HEK293 (cell line): ENCODE data around the gene CPNE5.

Experiments used
- SP3 ChIP-seq: fragments of 450-650 bp; formaldehyde crosslinking; IDR thresholded peaks from 2 replicates; pipeline ENCODE4 v1.5.1; 2016; ENCODE audit warnings: missing biosample characterization, missing genetic modification characterization
- TCF7L2 ChIP-seq: IDR thresholded peaks from 2 replicates; pipeline ENCODE4 v1.6.1; 2011; ENCODE audit warnings: low read depth, mild to moderate bottlenecking, inconsistent platforms, low read length, moderate library complexity, borderline replicate concordance
- ZBTB17 ChIP-seq: fragments of 450-650 bp; formaldehyde crosslinking; IDR thresholded peaks from 2 replicates; pipeline ENCODE4 v1.5.1; 2016; ENCODE audit warnings: missing biosample characterization, missing genetic modification characterization
- ZBTB20 ChIP-seq: fragments of 450-650 bp; formaldehyde crosslinking; IDR thresholded peaks from 2 replicates; pipeline ENCODE4 v1.5.1; 2016; ENCODE audit warnings: missing biosample characterization, missing genetic modification characterization
- ZNF146 ChIP-seq: fragments of 450-650 bp; formaldehyde crosslinking; IDR thresholded peaks from 2 replicates; pipeline ENCODE4 v1.5.1; 2016; ENCODE audit warnings: missing biosample characterization, missing genetic modification characterization
- ZNF629 ChIP-seq: fragments of 450-650 bp; formaldehyde crosslinking; IDR thresholded peaks from 2 replicates; pipeline ENCODE4 v1.5.1; 2017; ENCODE audit warnings: missing biosample characterization, missing genetic modification characterization
- ZNF660 ChIP-seq: fragments of 450-650 bp; IDR thresholded peaks from 2 replicates; pipeline ENCODE4 v1.5.1; 2018; ENCODE audit warnings: missing biosample characterization, mild to moderate bottlenecking, missing genetic modification characterization
- ZNF670 ChIP-seq: fragments of 450-650 bp; formaldehyde crosslinking; IDR thresholded peaks from 2 replicates; pipeline ENCODE4 v1.5.1; 2016; ENCODE audit warnings: missing biosample characterization, missing genetic modification characterization, low read depth
- TF ChIP-seq, protein P1 (sequence below): fragments of 450-650 bp; formaldehyde crosslinking; IDR thresholded peaks from 2 replicates; pipeline ENCODE4 v1.5.1; 2016; ENCODE audit warnings: missing biosample characterization, missing genetic modification characterization
- TF ChIP-seq, protein P2 (sequence below): fragments of 450-650 bp; formaldehyde crosslinking; IDR thresholded peaks from 2 replicates; pipeline ENCODE4 v1.5.1; 2016; ENCODE audit warnings: missing biosample characterization, missing genetic modification characterization
- TF ChIP-seq, protein P3 (sequence below): fragments of 450-650 bp; formaldehyde crosslinking; IDR thresholded peaks from 2 replicates; pipeline ENCODE4 v1.5.1; 2017; ENCODE audit warnings: missing biosample characterization, missing genetic modification characterization
- TF ChIP-seq, protein P4 (sequence below): fragments of 450-650 bp; formaldehyde crosslinking; IDR thresholded peaks from 2 replicates; pipeline ENCODE4 v1.5.1; 2016; ENCODE audit warnings: missing biosample characterization, missing genetic modification characterization

DNA sequence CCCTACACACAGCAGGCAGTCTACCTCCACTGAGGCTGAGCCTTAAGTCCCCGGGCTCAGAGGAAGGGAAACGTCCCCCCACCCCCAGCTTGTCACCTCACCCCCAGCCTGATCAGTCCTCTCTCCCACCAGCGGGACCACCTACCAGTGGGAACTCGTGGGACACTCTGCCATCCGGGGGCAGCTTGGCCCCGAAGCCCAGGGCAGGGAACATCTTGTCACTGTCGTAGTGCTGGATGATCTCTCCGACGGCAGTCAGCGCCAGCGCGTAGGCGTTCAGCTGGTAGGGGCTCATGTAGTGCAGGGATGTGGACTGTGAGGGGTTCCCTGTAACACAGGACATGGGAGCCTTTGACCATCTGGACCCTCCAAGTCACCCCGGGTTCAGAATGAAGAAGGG lies 93.0 kb downstream of the CPNE5 start:
- TF ChIP-seq ZNF660 (tag by site-specific recombination) (no peak), ZBTB20 (tag by site-specific recombination) (no peak), ZNF670 (tag by site-specific recombination) (no peak), ZBTB17 (tag by site-specific recombination) (no peak), SP3 (tag by site-specific recombination) (no peak), TCF7L2 (no peak), ZNF146 (tag by site-specific recombination) (no peak), ZNF629 (tag by site-specific recombination) (no peak)
- TF ChIP-seq, protein P1, sequence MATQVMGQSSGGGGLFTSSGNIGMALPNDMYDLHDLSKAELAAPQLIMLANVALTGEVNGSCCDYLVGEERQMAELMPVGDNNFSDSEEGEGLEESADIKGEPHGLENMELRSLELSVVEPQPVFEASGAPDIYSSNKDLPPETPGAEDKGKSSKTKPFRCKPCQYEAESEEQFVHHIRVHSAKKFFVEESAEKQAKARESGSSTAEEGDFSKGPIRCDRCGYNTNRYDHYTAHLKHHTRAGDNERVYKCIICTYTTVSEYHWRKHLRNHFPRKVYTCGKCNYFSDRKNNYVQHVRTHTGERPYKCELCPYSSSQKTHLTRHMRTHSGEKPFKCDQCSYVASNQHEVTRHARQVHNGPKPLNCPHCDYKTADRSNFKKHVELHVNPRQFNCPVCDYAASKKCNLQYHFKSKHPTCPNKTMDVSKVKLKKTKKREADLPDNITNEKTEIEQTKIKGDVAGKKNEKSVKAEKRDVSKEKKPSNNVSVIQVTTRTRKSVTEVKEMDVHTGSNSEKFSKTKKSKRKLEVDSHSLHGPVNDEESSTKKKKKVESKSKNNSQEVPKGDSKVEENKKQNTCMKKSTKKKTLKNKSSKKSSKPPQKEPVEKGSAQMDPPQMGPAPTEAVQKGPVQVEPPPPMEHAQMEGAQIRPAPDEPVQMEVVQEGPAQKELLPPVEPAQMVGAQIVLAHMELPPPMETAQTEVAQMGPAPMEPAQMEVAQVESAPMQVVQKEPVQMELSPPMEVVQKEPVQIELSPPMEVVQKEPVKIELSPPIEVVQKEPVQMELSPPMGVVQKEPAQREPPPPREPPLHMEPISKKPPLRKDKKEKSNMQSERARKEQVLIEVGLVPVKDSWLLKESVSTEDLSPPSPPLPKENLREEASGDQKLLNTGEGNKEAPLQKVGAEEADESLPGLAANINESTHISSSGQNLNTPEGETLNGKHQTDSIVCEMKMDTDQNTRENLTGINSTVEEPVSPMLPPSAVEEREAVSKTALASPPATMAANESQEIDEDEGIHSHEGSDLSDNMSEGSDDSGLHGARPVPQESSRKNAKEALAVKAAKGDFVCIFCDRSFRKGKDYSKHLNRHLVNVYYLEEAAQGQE (tag by site-specific recombination): no peak
- TF ChIP-seq, protein P2, sequence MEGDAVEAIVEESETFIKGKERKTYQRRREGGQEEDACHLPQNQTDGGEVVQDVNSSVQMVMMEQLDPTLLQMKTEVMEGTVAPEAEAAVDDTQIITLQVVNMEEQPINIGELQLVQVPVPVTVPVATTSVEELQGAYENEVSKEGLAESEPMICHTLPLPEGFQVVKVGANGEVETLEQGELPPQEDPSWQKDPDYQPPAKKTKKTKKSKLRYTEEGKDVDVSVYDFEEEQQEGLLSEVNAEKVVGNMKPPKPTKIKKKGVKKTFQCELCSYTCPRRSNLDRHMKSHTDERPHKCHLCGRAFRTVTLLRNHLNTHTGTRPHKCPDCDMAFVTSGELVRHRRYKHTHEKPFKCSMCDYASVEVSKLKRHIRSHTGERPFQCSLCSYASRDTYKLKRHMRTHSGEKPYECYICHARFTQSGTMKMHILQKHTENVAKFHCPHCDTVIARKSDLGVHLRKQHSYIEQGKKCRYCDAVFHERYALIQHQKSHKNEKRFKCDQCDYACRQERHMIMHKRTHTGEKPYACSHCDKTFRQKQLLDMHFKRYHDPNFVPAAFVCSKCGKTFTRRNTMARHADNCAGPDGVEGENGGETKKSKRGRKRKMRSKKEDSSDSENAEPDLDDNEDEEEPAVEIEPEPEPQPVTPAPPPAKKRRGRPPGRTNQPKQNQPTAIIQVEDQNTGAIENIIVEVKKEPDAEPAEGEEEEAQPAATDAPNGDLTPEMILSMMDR (tag by site-specific recombination): no peak
- TF ChIP-seq, protein P3, sequence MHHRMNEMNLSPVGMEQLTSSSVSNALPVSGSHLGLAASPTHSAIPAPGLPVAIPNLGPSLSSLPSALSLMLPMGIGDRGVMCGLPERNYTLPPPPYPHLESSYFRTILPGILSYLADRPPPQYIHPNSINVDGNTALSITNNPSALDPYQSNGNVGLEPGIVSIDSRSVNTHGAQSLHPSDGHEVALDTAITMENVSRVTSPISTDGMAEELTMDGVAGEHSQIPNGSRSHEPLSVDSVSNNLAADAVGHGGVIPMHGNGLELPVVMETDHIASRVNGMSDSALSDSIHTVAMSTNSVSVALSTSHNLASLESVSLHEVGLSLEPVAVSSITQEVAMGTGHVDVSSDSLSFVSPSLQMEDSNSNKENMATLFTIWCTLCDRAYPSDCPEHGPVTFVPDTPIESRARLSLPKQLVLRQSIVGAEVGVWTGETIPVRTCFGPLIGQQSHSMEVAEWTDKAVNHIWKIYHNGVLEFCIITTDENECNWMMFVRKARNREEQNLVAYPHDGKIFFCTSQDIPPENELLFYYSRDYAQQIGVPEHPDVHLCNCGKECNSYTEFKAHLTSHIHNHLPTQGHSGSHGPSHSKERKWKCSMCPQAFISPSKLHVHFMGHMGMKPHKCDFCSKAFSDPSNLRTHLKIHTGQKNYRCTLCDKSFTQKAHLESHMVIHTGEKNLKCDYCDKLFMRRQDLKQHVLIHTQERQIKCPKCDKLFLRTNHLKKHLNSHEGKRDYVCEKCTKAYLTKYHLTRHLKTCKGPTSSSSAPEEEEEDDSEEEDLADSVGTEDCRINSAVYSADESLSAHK (tag by site-specific recombination): no peak
- TF ChIP-seq, protein P4, sequence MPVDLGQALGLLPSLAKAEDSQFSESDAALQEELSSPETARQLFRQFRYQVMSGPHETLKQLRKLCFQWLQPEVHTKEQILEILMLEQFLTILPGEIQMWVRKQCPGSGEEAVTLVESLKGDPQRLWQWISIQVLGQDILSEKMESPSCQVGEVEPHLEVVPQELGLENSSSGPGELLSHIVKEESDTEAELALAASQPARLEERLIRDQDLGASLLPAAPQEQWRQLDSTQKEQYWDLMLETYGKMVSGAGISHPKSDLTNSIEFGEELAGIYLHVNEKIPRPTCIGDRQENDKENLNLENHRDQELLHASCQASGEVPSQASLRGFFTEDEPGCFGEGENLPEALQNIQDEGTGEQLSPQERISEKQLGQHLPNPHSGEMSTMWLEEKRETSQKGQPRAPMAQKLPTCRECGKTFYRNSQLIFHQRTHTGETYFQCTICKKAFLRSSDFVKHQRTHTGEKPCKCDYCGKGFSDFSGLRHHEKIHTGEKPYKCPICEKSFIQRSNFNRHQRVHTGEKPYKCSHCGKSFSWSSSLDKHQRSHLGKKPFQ (tag by site-specific recombination): no peak
